Activated naive CD4-positive, alpha-beta T cell (primary cell): Measurements from ENCODE around the gene MICAL2.

Experiments
- DNase-seq, 4 experiments: peaks; one replicate each; lab custom pipeline; 2025; lab: John Stamatoyannopoulos, UW

Gene MICAL2, protein sequence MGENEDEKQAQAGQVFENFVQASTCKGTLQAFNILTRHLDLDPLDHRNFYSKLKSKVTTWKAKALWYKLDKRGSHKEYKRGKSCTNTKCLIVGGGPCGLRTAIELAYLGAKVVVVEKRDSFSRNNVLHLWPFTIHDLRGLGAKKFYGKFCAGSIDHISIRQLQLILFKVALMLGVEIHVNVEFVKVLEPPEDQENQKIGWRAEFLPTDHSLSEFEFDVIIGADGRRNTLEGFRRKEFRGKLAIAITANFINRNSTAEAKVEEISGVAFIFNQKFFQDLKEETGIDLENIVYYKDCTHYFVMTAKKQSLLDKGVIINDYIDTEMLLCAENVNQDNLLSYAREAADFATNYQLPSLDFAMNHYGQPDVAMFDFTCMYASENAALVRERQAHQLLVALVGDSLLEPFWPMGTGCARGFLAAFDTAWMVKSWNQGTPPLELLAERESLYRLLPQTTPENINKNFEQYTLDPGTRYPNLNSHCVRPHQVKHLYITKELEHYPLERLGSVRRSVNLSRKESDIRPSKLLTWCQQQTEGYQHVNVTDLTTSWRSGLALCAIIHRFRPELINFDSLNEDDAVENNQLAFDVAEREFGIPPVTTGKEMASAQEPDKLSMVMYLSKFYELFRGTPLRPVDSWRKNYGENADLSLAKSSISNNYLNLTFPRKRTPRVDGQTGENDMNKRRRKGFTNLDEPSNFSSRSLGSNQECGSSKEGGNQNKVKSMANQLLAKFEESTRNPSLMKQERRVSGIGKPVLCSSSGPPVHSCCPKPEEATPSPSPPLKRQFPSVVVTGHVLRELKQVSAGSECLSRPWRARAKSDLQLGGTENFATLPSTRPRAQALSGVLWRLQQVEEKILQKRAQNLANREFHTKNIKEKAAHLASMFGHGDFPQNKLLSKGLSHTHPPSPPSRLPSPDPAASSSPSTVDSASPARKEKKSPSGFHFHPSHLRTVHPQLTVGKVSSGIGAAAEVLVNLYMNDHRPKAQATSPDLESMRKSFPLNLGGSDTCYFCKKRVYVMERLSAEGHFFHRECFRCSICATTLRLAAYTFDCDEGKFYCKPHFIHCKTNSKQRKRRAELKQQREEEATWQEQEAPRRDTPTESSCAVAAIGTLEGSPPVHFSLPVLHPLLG

DNA sequence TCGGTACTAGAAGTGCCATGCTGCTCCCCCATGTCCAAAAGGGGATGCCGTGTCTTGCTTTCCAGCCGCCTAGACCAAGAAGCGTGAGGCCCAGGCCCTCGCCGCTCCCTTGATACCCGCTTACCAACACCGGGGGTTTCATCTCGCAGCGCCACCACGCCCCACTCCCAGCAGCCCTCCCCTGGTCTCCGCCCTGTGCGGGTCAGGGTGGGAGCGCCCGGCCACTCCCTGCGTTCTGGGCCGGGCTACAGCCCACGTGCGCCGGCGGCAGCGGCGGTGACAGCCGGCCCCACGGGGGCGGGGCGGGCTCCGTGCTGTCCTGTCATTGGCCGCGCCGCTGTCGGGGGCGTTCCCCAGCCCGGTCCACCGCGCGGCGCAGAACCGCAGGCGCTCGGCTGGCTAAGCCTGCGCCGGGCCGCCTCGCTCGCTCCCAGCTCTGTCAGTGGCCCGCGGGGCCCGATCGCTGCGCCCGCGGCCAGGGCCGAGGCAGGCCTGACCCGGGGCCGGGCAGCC lies at the start of gene MICAL2:
MICAL2 (plus strand) TSS at position 390 of the 513 bp plus-strand sequence. CDS start 51,566 bp downstream, outside the sequence.
- DNase-seq = peak; percentile 38 to 71 (median 50)

DNA sequence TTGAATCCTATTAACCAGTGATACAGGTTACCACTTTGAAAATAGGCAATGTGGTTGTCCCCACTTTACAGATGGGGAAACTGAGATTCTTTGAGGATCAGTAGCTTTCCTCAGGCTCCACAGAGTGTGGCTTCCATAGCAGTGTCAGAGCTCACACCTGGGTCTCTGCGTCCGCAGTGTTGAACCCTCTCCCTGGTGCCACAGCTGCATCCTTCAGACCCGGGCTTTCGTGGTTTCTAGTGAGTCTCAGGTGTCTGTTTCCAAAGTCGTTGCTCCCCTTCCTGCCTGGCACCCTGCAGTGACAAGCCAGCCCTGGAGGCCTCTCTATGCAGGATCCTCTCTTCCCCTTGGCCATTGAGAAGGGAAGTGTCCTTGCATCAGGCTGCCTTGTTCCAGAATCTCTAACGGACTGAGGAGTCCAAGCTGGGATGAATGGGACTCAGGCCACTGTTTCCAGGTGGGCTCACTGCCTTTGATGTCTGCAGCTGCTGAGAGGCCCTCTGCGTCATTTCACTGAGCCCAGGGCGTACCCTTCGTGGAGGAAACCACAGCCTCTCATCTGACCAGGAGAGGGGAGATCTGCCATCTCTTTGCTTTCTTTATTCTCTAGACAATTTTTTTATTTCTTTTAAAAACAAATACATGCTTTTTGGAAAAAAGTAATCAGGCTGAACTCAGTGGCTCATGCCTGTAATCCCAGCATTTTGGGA lies 48.4 kb upstream of the MICAL2 start:
- DNase-seq = no peak

DNA sequence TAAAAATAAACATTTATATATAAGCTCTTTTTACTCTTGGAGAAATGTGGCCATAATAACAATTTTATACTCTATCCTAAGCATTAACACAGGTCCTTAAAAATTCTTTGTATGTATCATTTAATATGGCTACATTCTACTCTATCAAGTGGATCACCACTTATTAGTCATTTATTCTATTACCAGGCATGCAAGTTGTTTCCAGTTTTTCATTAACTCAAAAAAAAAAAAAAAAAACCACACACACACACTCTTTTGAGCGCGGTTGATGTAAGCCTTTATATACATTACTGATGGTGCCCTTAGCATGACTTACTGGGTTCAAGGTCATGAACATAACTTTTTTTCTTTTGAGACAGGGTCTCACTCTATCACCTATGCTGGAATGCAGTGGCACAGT lies 47.1 kb upstream of the MICAL2 start:
- DNase-seq = no peak

DNA sequence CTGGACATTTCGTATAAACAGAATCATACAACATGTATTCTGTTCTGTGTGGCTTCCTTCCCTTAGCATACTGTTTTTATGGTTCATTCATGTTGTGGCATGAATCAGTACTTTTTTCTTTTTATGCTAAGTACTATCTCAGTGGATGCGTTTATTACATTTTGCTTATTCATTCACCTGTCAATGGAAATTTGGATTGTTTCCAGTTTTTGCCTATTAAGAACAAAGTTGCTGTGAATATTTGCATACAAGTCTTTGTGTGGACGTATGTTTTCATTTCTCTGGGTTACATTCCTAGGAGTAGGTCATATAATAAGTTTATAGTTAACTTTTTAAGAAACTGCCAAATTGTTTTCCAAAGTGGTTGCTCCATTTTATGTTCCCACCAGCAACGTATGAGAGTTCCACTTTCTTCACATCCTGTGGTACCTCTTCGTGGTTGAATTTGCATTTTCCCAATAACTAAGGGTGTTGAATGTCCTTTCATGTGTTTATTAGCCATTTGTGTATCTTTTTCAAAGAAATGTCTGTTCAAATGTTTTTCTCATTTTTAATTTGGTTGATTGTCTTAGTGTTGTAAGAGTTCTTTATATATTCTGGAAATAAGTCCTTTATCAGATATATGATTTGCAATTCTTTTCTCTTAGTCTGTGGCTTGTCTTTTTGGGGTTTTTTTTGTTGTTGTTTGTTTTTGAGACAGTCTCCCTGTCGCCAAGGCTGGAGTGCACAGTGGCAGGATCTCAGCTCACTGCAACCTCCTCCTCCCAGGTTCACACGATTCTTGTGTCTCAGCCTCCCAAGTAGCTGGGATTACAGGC lies 46.0 kb upstream of the MICAL2 start:
- no peak for DNase-seq

DNA sequence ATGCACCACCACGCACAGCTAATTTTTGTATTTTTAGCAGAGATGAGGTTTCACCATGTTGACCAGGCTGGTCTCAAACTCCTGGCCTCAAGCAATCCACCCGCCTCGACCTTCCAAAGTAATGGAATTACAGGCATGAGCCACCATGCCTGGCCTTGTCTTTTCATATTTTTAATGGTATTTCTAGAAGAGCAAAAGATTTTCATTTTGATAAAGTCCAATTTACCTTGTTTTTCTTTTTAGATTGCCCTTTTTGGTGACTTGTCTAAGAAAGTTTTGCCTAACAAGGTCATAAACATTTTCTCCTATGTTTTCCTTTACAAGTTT lies 45.5 kb upstream of the MICAL2 start:
- no peak for DNase-seq

DNA sequence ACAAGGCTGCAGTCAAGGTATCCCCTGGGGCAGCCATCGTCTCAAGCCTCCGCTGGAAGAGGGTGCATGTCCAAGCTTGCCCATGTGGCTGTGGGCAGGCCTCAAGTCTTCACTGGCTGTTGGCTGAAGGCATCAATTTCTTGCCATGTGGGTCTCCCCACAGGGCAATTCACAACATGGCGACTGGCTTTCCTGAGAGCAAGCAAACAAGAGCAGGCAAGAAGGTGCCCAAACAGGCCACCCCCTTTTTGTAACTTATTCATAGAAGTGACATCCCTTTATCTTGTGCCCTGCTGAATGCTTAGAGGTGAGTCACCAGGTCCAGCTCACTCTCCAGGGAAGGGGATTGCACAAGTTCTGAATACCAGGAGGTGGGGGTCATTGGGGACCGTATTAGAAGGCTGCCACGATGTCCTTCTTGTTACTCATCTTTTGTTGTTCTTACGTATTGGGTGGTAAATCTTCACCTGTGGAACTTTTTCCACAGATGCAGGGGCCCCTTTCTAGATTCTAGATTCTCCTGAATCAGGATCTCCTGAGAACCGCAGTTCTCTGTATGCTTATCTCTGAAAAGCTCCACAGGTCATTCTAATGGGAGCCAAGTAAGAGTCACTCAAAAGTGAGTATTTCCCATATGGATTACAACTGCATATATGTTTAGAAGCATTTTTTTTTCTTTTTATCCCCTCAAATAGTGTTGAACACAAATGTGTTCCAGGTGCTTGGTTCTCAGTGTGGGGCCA lies 44.2 kb upstream of the MICAL2 start:
- no peak for DNase-seq

DNA sequence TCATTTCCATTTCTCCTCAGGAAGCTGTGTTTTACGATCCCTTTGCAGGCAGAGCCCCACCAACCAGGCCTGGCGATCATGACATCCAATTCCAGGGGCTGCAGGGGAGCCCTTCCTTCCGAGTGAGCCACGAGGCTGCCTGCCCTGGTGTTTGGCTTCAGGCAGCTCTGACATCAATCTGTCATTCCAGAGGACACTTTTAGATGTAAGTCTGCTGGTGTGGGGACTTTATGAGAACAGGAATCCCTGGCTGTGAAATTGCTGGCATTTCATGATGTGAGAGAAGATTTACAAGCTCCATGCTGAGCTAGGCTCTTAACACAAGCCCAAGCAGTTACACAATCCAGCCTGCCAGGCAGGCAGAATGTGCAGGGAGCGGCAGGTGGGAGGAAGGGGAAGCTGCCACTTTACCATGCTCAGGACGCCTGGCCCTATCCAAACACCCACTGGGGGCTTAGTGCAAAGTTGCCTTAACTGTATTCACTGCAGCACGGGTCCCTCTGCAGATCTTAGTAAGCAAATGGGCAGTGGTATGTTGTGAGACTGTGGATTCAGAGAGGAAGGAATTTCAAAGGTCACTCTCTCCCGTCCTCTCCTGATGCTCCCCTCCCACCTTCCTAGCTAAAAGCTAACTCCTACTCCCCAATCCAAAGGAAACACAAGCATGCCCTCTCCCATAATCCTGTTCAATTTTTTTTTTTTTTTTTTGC lies 43.4 kb upstream of the MICAL2 start:
- no peak for DNase-seq

DNA sequence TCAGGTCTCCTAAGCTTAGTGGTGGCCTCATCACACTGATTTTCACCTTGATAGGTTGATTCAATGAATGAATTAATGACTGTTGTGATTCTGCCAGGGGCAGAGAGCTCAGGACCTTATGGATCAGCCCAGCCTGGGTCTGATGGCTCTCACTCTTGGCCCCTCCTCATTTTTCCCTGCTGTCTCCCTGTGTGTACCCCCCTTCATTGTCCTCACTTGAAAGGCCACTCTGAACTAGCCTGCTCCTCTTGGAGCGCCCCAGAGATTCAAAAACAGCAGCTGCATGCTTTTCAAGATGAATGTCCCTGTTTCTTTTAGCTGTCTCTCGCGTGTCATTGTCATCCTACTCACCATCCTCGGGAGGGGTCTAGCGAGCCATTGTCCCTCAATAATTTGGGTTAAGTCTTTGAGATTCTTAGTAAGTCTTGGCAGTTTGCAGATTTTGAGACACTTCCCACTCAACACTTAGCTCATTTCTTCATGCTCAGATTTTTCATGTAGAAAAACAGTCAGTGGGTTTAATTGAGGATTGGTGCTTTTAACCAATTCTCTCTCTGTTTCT lies 42.5 kb upstream of the MICAL2 start:
- no peak for DNase-seq

DNA sequence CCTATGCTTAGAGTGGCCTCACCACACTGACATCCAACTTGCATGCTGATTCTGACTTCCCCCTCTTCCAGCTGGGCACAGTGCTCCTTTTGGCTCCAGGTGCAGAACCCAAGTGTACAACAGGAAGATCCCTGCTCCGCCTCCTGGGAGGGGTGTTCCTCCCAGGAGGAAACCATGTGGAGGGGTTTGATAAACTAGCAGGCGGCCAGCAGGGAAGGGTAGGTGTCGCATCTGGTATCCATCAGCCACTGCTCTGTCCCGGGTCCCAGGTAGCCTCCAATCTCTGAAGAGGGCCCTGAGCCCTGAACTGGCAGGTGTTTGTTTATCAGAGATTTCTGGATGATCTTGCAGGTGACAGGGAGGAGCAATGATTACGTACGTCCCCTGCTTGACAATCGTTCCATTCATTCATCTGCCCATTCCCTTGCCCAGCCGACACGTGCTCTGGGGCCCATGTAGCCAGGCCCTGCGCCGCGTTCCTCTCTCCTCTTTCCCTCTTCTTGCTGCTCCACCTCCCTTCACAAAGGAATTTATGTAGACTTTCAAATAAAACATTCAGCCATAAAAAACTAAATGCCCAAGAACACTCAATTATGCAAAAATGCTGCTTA lies 41.2 kb upstream of the MICAL2 start:
- DNase-seq = no peak

DNA sequence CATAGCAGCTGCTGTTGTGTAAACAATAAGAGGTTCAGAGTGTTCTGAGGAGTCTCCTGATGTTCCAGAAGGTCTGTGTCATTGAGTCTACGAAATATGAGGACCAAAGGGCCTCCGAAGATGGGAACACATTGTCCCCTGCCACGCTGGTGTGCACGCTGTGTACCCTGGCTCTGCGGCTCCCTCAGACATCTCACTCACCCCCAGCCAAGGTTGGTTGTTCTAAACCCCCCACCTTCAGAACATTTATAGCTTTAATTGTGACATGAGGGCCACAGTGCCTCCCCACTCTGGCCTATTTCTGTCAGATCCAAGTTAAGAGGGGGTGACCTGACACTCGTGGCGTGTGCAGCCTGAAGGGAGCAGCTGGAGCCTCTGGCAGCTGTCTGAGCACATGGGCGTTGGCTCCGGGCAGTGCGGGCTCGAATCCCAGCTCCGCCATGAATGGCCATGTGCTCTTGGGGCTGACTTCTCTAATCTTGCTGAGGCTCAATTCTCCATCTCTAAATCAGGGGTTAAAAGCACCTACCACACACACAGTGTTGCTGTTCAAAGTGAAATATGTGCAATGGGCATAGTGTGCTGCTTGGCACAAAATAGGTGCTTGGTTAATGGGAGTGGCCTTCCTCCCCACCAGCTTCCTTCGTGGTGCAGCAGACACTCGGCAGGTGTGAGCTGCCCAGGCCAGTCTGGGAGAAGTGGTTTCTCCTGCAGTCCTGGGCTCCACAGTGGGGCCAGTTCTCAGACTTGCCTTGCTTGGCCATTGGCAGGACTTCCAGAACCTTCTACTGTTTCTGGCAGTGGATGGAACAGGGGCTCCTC lies 39.7 kb upstream of the MICAL2 start:
- DNase-seq = no peak

DNA sequence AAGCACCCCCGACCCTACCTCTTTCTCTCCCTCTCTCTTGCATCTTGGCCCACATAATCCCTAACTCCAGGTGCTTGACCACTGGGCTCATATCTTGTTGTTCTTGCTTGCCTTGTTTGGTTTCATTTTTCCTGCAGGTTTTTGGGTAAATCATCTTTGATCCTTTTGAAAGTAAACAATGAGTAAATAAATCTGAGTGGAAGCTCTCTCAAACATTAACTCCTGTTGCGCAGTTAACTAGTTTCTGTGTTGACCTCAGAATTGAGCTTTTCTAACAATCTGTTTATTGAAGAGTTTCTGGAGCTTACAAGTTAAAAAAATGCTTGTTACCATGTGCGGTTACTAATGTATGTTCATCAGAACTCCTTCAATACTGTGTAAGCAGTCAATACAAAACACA lies 38.8 kb upstream of the MICAL2 start:
- no peak for DNase-seq

DNA sequence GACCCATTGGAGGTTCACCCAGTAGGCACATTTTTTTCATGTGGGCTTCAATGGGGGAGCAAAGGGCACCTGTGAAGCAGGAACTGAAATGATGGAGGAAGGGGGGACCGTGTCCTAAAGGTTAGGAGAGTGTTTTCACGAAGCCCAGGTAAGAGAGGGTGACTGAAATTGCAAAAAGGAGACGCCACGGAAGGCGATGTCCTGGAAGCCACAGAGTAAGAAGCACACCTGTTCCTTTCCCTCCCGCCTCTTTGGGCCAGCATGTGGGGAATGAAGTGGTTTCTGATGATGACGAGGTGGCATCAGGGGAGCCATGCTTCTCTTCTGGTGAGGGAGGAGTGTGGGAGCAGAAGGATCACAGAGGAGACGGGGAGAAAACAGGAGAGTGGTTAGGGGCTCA lies 37.0 kb upstream of the MICAL2 start:
- DNase-seq = no peak

DNA sequence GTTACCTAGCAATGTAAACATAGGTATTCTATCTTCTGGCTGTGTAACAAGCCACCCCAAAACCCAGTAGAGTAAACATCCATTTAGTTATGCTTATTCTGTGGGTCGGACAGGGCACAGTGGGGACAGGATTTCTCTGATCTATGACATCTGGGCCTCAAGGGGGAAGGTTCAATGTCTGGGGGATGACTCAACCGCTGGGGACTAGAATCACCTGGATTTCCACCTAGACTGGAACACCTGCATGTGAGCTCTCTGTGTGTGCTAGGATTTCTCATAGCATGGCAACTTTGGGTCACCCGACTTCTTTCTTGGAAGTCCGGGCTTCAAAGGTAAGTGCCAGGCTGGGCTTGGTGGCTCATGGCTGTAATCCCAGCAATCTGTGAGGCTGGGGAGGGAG lies 36.5 kb upstream of the MICAL2 start:
- DNase-seq = no peak

DNA sequence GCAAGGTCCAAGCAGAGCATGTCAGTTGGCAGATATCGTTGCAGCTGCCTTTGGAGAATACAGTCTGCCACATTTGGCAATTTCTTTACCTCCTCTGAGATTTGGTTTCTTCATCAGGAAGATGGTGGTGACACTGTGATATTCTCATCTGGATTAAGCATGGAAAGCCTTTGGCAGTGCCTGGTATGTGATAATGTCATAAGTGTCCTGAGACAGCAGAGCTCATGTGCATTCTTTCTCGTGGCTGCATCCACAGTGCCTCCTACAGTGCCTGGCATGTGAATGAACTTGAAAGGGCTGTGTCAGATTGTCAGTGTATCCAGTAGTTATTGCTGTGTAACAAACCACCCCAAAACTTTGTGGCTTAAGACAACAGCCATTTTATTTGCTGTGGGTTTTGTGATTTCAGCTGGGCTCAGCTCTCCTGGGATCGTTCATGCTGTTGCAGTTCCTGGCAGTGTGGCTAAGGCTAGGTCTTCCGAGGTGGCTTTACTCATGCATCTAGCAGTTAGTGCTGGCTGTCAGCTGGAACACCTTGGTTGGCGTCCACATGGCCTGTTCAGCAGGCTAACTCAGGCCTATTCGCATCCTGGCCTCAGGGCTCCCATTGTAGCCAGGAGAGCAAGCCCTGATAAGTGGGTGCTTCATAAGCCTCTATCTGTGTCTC lies 35.7 kb upstream of the MICAL2 start:
- no peak for DNase-seq

DNA sequence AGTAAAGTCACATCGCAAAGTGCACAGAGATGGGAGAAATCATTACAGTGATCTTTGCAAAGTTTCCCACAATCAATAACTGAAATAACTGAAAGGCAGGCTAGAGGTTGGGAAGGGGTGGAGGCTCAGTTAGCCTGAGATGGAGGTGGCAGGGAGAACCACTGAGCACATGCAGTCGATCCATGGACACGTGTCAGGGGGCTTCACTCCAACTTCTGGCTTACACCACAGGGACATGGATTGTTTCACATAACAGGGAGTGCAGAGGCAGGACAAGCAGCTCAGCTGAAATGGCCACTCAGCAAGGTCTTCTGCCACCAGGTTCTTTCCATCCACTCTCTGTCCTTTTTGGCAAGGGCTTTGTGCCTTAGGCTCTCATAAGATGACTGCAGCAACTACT lies 35.1 kb upstream of the MICAL2 start:
- no peak for DNase-seq

DNA sequence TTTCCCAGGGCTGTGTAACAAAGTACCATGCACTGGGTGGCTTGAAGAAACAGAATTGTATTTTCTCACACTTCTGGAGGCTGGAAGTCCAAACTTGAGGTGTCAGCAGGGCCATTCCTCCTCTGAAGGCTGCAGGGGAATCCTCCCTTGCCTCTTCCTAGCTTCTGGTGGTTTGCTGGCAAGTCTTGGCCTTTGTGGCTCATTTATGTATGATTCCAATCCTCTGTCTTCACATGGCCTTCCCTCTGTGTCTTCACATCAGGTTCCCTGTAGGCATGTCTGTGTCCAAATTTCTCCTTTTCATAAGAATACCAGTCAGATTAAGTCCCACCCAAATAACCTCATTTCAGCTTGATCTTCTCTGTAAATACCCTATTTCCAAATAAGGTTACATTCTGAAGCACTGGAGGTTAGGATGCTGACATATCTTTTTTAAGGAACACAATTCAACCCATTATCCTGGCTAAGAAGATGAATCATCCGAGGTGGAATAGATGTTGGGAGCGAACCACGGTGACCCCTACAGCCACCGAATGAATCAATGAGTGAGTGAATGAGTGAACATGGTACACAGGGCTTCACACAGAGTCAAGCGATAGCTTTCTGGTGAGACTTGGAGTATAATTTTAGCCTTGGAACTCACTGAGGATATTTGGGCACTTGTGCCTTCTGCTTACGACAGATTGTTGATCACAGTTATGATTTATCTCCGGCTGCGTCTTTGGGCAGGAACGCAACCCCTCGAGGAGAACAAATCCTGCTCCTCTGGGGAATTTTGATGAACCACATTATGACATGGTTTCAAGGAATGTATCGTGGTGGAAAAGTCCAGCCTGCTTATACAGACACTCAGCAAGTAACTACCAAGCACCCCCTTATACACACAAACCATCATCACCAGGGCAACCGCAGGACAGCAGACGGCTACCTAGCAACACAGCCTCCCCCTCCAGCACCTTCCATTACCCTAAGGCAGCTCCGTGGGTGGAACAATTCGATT lies 34.3 kb upstream of the MICAL2 start:
- no peak for DNase-seq
